Measurements from ENCODE around the gene RAB31. TPM values are rescaled to one million over a fixed set of nuclear protein-coding genes. Genes with fewer than 3 reads are reported as not detected.

Gene RAB31
- total RNA-seq, 4 donors from 2014 or later, result 17.4 to 76.0 (median 45.0) TPM

DNA sequence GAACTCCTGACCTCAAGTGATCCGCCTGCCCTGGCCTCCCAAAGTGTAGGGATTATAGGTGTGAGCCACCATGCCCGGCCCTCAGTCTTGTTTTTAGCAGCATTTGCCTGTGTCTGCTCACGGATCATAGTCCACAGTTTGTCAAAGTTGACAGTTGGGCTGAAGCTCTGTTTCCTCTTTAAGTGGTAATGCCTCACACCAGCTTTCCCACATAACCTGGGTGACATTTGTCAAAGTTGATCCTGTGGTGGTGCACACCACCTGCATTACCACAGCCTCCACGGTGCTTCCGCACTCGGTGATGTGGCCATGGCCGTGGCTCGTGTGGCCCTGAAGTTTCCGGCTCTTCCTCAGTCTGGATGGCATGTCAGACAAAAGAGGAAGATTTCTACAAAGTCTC, 27.1 kb downstream of the RAB31 start:
- TF ChIP-seq, protein P1, sequence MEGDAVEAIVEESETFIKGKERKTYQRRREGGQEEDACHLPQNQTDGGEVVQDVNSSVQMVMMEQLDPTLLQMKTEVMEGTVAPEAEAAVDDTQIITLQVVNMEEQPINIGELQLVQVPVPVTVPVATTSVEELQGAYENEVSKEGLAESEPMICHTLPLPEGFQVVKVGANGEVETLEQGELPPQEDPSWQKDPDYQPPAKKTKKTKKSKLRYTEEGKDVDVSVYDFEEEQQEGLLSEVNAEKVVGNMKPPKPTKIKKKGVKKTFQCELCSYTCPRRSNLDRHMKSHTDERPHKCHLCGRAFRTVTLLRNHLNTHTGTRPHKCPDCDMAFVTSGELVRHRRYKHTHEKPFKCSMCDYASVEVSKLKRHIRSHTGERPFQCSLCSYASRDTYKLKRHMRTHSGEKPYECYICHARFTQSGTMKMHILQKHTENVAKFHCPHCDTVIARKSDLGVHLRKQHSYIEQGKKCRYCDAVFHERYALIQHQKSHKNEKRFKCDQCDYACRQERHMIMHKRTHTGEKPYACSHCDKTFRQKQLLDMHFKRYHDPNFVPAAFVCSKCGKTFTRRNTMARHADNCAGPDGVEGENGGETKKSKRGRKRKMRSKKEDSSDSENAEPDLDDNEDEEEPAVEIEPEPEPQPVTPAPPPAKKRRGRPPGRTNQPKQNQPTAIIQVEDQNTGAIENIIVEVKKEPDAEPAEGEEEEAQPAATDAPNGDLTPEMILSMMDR (IDR thresholded peaks at IDR 0.05), result no peak
- no peak for TF ChIP-seq POLR2A (IDR thresholded peaks at IDR 0.05)
- DNase-seq, result no peak
- Histone ChIP-seq H3K36me3 (peaks cover 0 to 12% (median 6%) of the 10 kb centered on the region in 3 donors), H3K27ac (no peak overlapping the region), H3K4me3 (no peak overlapping the region), H3K9me3 (no peaks in the 10 kb centered on the region), H3K4me1 (peaks cover 0 to 36% (median 13%) of the 10 kb centered on the region in 3 donors), H3K27me3 (no peaks in the 10 kb centered on the region)
- WGBS, 2 donors, result 82 to 83% methylated on average over 9 of the region's 9 CpGs
- intact Hi-C loops (cut with DNase I), result no loop called here

DNA sequence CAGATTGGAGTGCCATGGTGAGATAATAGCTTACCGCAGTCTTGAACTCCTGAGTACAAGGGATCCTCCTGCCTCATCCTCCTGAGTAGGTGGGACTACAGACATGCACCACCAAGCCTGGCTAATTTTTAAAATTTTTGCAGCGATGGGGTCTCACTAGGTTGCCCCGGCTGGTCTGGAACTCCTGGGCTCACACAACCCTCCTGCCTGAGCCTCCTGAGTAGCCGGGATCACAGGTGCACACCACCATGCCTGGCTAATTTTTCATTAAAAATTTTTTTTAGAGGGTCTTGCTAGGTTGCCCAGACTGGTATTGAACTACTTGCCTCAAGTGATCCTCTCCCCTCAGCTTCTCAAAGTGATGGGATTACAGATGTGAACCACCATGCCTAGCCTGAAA, 27.8 kb downstream of the RAB31 start:
- TF ChIP-seq POLR2A (IDR thresholded peaks at IDR 0.05), result no peak
- TF ChIP-seq, protein P1 (IDR thresholded peaks at IDR 0.05), result no peak
- Histone ChIP-seq H3K36me3 (peaks cover 0 to 12% (median 6%) of the 10 kb centered on the region in 3 donors), H3K4me1 (peaks cover 0 to 43% (median 13%) of the 10 kb centered on the region in 3 donors), H3K4me3 (no peak overlapping the region), H3K27me3 (no peaks in the 10 kb centered on the region), H3K9me3 (no peaks in the 10 kb centered on the region), H3K27ac (no peak overlapping the region)
- no peak for DNase-seq
- 72 to 84% methylated on average over 4 of the region's 4 CpGs for WGBS, 2 donors
- intact Hi-C loops (cut with DNase I), result no loop called here

DNA sequence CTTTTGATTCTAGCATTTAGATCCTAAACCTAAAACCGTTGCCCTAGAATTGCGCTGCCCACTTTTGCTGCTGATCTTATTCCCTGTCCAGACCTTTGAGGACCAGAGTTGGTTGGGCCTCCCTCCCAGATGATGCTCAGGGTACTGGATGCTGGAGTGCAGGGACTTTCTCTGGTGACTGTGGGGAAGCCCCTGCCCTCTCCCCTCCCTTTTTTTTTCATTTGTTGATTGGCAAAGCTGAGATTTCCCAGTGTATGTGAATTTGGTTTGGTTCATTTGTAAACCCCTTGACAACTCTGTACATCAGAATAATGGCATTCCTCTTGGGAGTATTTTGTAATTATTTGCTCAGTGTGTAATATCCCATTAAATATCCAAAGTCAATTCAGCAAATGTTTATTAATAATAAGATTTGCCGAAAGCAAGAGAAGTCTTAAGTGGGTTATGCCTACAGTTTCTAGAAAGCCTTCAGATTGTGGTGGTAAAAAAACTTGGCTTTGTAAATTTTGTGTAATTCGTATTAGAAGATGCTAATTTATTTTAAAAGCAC, 28.3 kb downstream of the RAB31 start:
- Histone ChIP-seq H3K27me3 (no peaks in the 10 kb centered on the region), H3K4me1 (peaks cover 0 to 45% (median 13%) of the 10 kb centered on the region in 3 donors), H3K9me3 (no peaks in the 10 kb centered on the region), H3K36me3 (peaks cover 0 to 12% (median 6%) of the 10 kb centered on the region in 3 donors), H3K4me3 (no peak overlapping the region), H3K27ac (no peak overlapping the region)
- WGBS, 2 donors, result 48 to 62% methylated on average over 4 of the region's 4 CpGs
- no peak for DNase-seq
- intact Hi-C loops (cut with DNase I), result no loop called here
- no peak for TF ChIP-seq POLR2A (IDR thresholded peaks at IDR 0.05)
- TF ChIP-seq, protein P1 (IDR thresholded peaks at IDR 0.05), result no peak

DNA sequence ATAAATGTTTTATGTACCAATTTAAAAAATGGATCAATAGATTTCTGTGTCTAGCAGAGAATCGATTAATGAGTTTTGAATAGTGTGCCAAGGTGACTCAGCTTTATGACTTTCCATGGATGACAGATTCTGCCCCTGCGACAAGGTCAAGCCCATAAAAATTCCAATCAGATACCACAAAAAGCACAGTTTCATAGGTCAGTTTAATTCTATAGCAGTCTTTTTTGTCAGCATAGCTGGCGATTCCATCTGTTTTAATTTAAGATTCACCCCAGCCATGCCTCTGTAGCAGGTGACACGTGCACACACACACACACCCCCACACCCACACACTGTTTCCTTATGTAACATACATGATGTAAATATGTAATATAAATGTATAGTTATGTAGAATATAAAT, 28.9 kb downstream of the RAB31 start:
- Histone ChIP-seq H3K4me1 (peaks cover 0 to 52% (median 15%) of the 10 kb centered on the region in 3 donors), H3K36me3 (peaks cover 0 to 10% (median 6%) of the 10 kb centered on the region in 3 donors), H3K27me3 (no peaks in the 10 kb centered on the region), H3K27ac (no peak overlapping the region), H3K9me3 (no peaks in the 10 kb centered on the region), H3K4me3 (no peak overlapping the region)
- intact Hi-C loops (cut with DNase I), result no loop called here
- 72 to 74% methylated on average over 4 of the region's 4 CpGs for WGBS, 2 donors
- no peak for DNase-seq
- TF ChIP-seq, protein P1 (IDR thresholded peaks at IDR 0.05), result no peak
- no peak for TF ChIP-seq POLR2A (IDR thresholded peaks at IDR 0.05)

DNA sequence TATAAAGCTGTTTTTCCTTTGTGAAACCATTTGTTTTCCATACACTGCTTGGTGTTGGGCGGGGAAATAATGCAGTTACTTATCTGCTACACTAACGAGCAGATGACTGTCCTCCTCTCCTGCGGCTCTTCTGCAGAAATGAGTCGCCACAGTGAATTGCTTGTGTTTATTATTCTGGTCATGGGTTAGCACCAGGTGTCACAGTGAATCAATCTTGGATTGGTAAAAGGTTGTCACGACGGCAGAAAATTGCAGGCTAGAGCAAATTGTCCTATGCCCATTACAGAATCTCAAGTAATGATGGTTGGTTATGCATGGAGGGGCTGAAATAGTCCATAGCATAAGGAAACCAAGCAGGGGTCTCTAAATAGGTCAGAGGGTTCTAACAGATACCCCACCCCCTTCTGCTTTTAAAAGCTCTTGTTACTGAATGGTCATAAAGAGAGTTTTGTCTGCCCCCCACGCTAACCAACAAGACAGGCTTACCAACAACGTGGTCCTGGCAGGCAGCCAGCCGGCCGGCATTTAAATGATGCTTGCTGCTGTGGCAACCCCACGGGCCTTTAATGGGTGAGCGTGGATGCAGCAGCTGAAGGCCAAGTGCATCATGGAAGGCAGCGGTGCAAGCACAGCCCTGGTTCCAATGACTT, 29.5 kb downstream of the RAB31 start:
- TF ChIP-seq POLR2A (IDR thresholded peaks at IDR 0.05), result no peak
- TF ChIP-seq, protein P1 (IDR thresholded peaks at IDR 0.05), result no peak
- H3K27me3 ChIP-seq, result no peaks in the 10 kb centered on the region
- no peak for DNase-seq
- H3K4me3 ChIP-seq, result no peak overlapping the region
- H3K36me3 ChIP-seq, result peaks cover 0 to 6% (median 4%) of the 10 kb centered on the region in 3 donors
- intact Hi-C loops (cut with DNase I), result no loop called here
- WGBS, 2 donors, result 55 to 74% methylated on average over 8 of the region's 13 CpGs
- no peaks in the 10 kb centered on the region for H3K9me3 ChIP-seq
- peaks cover 0 to 57% (median 21%) of the 10 kb centered on the region in 3 donors for H3K4me1 ChIP-seq
- H3K27ac ChIP-seq, result no peak overlapping the region
